HG03432 (cell line): Measurements from ENCODE around the gene INPP5D.

Source experiments
- ATAC-seq: cut with Tn5 transposase; IDR thresholded peaks from one replicate; pipeline ENCODE4 v1.9.1; 2021; ENCODE audit warnings: mild to moderate bottlenecking, moderate library complexity; ENCODE audit not compliant: unreplicated experiment

Gene INPP5D

GRCh38 chr2:233225230-233226068 lies 165.3 kb downstream of the INPP5D start:
- no peak for ATAC-seq

DNA sequence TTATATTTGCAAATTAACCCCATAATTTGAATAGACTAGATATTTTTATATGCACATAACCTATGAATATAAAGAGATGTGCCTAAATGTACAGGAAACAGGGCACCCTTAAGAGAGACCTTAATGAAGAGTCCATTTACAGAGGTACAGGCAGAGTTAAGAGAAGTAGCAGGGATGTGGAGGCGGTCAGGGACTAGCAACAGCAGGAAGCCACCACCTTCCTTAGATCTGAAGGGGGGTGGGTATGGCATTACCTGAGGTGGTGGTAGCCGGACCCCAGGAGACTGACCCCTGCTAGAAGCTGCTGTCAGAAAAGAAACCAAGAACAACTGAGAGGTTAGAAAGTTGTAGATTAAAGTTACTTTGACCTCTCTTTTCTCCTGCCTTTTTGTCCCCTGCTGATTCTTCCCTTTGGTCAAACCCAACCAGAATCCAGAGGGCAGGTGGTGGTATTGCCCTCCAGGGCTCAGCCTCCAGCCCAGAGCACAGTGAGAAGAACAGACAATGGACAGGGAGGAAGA lies 166.4 kb downstream of the INPP5D start:
- ATAC-seq: no peak

- ATAC-seq: no peak
Observed at GRCh38 chr2:233227346-233227978, 167.3 kb downstream of the INPP5D start.

GRCh38 chr2:233228376-233228775 lies 168.2 kb downstream of the INPP5D start:
- ATAC-seq: no peak

- ATAC-seq: no peak
Observed at GRCh38 chr2:233233618-233234230, 173.6 kb downstream of the INPP5D start.

DNA sequence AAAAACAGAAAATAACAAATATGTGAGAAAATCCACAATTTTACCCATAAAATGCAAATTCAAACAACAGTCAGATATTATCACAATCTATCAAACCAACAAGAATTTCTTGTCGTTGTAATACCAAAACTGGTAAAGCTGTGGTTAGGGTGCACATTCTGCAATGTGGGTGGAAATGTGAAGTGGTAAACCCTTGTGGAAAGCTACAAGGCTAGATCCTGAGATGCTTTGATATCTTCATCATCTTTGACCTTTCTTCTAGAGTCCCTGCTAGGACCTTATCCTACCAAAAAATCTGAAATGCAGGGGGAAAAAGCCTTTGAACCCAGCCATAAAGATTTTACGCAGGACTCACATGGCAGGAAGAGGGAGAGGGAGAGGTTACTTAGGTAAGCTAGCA lies 174.1 kb downstream of the INPP5D start:
- ATAC-seq: no peak

- no peak for ATAC-seq
Observed at GRCh38 chr2:233234996-233235395, 174.9 kb downstream of the INPP5D start.

- ATAC-seq: no peak
Observed at GRCh38 chr2:233235977-233236376, 175.8 kb downstream of the INPP5D start.

GRCh38 chr2:233236820-233237589 lies 176.9 kb downstream of the INPP5D start:
- no peak for ATAC-seq

GRCh38 chr2:233240897-233241296 lies 180.8 kb downstream of the INPP5D start:
- ATAC-seq: no peak

GRCh38 chr2:233241803-233242202 lies 181.7 kb downstream of the INPP5D start:
- ATAC-seq: no peak

DNA sequence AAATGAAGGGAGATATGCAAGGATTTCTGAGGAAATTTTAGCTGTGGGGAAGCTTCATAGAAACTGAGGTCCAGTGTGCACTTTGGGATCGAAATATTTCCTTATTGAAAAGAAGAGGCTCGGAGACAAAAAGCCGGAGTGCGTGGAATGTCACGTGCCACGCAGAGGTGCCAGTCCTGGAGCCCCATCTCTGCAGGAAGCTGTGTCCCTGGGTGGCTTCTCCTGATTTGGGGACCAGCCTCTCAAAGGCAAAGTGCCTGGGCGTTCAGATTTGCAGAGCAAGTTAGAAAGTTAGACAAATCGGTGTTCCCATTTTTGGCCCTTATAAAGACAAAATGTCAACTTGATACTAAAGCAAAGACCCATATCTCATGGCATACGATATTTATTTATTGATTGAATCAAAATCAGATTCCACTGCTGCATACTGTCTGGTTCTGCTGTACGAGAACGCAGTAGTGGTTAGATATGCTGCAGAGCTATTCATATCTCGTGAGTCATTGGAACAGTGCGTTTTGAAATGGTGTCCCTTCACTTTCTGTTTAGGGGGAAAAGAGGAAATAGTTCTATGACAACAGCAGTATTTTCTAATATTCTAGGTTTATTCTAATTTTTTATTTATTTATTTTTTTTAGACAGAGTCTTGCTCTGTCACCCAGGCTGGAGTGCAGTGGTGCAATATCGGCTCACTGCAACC lies 182.2 kb downstream of the INPP5D start:
- no peak for ATAC-seq

DNA sequence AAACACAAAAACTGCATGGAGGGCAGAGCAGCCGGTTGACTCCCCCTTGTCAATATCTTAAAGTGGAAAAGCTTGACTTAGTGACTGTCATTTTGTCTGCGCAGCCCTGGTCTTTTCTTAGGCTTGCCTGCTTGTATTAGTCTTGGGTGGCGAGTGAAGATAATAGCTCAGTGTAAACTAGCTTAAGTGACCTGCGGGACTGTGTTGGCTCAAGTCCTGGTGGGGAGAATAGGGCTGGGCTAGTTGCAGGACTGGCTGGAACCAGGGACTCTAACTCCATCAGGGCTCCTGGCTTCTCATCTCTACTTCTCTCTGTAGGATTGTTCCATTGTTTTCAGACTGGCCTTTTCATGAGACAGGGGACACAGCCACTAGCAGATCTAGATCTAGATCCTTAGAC lies 183.2 kb downstream of the INPP5D start:
- no peak for ATAC-seq

- ATAC-seq: no peak
Observed at GRCh38 chr2:233244818-233245217, 184.7 kb downstream of the INPP5D start.

GRCh38 chr2:233245406-233245805 lies 185.3 kb downstream of the INPP5D start:
- no peak for ATAC-seq

GRCh38 chr2:233247116-233247515 lies 187.0 kb downstream of the INPP5D start:
- ATAC-seq: no peak

GRCh38 chr2:233247744-233248143 lies 187.6 kb downstream of the INPP5D start:
- no peak for ATAC-seq

- no peak for ATAC-seq
Observed at GRCh38 chr2:233248999-233249398, 188.9 kb downstream of the INPP5D start.

DNA sequence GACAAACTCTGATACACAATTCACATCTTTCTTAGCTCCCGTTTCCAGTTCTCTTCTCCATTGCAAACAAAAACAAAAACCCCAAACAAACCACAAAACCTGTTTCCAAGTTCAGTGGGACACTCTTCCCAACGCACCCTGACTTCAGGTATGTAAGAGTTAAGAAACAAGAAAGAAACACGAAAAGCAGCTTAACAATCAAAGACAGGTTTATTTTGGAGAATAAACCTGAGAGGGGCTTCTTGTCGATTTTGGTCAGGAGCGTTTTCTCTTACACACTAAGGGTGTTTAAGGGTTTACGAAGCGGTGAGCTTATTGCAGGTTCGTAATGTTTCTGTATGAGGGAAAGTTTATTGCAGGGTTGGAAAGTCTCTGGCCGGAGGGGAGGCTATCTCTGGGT lies 190.4 kb downstream of the INPP5D start:
- ATAC-seq: no peak

- peak; percentile 23 for ATAC-seq
Observed at GRCh38 chr2:233250985-233251305, 190.8 kb downstream of the INPP5D start.
